ENCODE measurements around the gene DUS2.
A peak's percentile ranks its signal among the peaks of the same experiment; 100 is the strongest.
"Not testable (repeated sequence)": the region's sequence is repeated elsewhere in the genome, so short reads cannot be mapped to it uniquely, and the experiment has no call there.

Gene DUS2

DNA sequence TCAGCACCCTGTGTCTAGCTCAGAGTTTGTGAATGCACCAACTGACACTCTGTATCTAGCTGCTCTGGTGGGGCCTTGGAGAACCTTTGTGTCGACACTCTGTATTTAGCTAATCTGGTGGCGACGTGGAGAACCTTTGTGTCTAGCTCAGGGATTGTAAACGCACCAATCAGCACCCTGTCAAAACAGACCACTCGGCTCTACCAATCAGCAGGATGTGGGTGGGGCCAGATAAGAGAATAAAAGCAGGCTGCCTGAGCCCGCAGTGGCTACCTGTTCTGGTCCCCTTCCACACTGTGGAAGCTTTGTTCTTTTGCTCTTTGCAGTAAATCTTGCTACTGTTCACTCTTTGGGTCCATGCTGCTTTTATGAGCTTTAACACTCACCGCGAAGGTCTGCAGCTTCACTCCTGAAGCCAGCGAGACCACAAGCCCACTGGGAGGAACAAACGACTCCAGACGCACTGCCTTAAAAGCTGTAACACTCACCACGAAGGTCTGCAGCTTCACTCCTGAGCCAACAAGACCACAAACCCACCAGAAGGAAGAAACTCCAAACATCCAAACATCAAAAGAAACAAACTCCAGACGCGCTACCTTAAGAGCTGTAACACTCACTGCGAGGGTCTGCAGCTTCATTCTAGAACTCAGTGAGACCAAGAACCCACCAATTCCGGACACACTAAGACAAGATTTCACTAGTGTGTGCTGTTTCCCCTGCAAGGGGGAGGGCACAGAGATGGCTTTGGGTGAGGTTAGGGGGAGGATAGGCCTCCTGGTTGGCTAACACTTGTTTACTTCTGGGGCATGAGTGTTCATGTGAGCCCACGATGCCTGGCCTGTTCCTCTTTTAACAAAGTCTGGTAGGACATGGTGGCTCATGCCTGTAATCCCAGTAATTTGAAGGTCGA, 24.1 kb upstream of the DUS2 start, which contains the start of gene DPEP2:
Gene DPEP2, minus strand, starts transcription at position 706 of the 910 bp plus-strand sequence. CDS start 6,272 bp downstream, outside the sequence.
- DNase-seq (ENCODE audit: low read depth in 3 of 3): not testable (repeated sequence)

DNA sequence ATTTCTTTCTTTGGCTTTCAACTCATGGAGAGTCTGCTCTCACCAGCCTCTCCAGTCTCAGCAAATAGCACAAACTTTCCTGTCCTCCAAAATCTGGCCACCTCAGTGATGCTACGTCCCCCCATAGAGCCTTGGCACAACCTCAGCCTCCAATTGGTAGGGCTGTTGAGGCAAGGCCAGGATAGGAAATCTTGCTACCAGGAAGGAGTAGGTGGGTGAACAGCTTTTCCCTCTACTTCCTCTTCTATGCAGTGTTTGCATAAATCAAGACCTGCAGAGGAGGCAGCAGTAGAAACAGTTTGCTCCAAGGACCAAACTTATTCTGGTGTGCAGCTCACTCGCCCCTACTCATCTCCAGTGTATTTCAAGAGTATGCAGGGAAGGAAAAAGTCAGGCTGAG, 23.1 kb upstream of the DUS2 start:
- DNase-seq (ENCODE audit: low read depth in 3 of 3): no peak

DNA sequence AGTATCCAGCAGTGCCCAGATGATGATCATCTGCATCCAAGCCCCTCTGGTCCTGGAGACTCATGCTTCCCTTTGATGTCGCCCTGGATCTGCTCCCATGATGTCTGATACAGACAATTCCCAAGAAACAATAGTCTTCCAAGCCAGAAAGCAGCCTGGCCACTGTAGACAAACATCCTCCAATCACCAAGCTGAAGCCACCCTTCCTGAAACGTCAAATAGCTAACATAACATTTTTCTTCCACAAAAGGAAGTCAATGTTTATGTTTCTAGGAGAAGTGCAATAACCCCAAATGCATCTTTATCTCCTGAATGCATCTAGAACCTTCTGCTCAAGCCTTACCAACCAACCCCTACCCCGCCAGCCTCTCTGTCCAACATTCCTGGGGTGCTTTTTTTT, 22.6 kb upstream of the DUS2 start:
- no peak for DNase-seq (ENCODE audit: low read depth in 3 of 3)

DNA sequence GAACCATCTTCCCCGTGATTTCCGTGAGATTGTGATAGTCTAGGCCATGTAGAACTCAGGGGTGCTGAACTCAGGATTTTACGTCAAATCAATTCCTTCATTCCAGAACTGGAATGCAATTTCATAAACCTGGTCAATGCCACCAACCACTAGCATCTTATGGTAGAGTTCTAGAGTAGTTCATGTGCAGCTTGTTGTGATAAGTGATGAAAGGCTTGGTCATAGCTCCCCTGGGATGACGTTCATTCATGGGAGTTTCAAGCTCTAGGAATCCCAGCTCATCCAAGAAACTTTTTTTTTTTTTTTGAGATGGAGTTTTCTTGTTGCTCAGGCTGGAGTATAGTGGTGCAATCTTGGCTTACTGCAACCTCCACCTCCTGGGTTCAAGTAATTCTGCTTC, 20.1 kb upstream of the DUS2 start:
- no peak for DNase-seq (ENCODE audit: low read depth in 3 of 3)

DNA sequence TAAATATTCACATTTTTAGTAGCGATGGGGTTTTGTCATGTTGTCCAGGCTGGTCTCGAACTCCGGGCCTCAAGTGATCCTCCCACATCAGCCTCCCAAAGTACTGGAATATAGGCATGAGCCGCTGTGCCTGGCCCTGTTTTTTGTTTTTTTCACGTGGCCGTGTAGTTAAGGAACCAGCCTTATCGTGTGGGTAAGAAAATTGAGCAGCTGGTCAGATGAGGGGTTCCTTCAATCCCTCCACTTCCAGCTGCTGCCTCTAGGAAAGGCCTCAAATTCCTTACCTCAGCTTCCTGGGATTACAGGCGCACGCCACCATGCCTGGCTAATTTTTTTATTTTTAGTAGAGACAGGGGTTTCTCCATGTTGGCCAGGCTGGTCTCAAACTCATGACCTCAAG, 17.9 kb upstream of the DUS2 start:
- DNase-seq (ENCODE audit: low read depth in 3 of 3): no peak

DNA sequence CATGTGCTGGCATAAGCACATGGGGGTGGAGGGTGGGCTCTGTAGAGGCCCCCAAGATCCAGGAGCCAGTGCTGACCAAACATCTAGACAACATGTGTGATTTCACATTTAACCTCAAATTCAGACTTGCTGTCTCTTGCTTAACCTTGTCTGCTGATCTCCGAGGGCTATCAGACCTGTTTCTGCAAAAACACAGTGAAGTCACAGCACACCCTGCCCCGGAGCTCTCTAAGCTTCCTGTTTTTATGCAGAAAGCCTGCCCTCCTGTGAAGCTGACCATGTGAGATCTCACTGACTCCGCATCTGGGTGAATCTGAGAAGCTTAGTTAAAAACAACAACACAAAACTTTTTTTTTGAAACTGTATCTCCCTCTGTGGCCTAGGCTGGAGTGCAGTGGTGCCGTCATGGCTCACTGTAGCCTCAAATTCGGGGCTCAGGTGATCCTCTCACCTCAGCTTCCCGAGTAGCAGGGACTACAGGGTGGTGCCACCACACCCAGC, 17.2 kb upstream of the DUS2 start:
- DNase-seq (ENCODE audit: low read depth in 3 of 3): no peak

DNA sequence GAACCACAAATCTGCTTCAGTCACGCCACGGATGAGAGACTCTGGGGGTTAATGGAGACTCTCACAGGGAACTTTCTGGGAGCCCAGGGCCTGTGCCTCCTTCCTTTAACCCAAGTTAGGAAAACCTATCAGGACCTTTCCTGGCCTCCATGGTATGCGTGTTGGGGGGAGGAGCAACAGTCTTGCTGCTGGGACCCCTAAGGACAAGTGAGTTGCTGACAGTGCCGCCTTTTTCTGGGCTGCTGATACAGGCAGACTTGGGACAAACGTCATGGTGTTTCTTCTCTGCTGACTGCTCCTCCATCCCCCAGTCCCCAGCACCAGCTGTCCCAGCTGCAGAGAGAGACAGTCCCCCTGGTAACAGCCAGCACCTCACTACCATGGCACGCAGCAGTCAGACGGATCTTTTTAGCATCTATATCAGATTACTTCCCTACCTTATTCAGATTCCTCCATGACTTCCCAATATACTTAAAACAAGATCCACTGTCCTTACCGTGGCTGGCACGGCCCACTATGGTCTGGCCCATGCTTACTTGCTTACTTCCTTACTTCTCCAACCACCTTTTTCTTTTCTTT, 13.8 kb upstream of the DUS2 start:
- no peak for DNase-seq (ENCODE audit: low read depth in 3 of 3)

DNA sequence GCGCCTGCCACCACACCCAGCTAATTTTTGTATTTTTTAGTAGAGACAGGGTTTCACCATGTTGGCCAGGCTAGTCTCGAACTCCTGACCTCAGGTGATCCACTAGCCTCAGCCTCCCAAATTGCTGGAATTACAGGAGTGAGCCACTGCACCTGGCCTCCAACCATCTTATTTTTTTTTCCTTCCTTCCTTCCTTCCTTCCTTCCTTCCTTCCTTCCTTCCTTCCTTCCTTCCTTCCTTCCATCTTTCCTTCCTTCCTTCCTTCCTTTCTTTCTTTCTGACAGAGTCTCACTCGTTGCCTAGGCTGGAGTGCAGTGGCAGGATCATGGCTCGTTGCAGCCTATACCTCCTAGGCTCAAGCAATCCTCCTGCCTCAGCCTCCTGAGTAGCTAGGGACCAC, 13.2 kb upstream of the DUS2 start:
- DNase-seq (ENCODE audit: low read depth in 3 of 3): not testable (repeated sequence)

DNA sequence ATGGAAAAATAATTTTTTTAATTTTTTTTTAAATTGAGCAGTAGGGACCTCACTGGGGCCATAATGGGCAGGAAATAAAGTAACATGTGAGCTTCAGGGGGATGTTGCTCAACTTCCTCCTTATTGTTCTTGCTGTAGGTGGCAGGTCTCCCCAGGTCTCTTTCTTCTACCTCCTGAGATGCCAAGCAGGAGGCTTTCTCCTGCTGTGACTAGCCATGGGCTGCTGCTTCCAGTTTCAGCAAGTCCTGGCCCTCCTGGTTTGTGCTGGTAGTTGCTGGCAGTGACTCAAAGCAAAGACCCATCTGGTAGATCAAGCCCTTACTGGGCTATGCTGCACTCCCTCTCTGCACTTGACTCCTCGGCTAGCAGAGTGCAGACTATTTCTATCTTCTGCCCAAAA, 9.6 kb upstream of the DUS2 start:
- DNase-seq (ENCODE audit: low read depth in 3 of 3): no peak

DNA sequence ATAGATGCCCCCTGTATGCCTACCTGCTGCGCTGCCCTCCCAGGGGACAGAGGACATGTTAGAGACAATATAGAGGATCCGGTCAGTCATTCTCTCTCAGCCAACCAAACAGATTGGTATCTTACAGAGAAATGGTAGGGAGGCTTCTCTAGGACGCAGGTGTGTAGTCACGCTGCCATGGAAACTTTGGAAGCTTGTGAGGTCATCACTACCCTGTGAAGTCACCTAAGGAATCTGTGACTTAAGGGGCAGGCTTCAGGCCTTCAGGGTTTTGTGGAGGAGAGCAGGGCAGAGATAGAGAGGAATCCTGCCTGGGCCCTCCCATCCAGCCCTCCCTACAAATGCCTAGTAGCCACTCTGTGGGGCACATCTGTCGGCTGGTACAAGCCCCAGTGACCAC, 7.4 kb upstream of the DUS2 start, which contains the start of gene DPEP2NB:
Gene DPEP2NB, minus strand, starts transcription at position 231 of the 400 bp plus-strand sequence. Its CDS starts 141 bp downstream, at position 90.
- no peak for DNase-seq (ENCODE audit: low read depth in 3 of 3)

DNA sequence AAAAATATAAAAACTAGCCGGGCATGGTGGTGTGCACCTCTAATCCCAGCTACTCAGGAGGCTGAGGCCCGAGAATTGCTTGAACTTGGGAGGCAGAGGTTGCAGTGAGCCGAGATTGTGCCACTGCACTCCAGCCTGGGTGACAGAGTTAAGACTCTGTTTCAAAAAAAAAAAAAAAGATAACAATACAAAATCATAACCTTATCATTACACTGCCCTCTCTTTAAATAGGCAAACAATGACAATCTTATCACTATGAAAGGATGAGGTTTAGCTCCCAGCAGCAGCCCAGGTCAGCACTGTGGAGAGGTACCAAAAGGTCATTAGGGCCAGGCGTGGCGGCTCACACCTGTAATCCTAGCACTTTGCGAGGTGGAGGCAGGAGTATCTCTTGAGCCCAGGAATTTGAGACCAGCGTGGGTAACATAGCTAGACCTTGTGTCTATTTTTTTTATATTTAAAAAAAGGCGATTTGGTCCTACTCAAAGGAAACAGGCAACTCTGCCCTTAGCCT, 3.9 kb upstream of the DUS2 start:
- DNase-seq (ENCODE audit: low read depth in 3 of 3): no peak

DNA sequence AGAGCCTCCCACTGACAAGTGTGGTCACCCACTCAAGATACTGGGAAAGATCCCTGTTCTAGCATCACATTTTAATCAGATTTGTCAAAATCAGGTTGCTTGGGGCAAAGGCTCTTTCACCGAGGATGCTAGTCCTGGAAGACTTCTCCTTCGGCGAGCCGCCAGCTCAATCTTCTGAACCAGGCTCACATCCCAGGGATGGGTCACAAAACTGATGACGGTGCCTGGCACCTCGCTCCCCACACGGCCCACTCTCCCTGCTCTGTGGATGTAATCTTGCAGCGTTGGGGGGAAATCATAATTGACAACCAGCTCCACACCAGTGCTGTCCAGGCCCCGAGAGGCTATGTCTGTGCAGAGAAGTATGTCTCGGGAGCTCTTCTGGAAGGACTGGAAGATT, 1.6 kb upstream of the DUS2 start:
- no peak for DNase-seq (ENCODE audit: low read depth in 3 of 3)

DNA sequence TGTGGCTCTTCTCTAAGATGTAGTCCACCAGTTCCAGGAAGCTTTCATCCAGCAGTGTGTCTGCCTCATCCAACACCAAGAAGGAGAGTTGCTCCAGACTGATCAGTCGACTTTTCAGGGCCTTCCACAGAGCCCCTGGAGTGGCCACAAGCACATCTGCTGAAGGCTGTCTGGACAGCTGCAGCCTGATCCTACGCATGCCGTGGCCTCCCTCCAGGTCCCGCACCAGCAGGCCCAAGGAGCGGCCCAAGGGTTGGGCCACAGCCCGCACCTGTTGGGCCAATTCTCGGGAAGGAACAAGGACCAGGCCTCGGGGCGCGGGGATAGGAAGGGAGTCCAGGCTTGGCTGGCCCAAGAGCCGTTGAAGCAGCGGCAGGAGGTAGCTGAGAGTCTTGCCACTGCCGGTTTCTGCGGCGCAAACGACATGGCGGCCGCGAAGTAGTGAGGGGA, 781 bp upstream of the DUS2 start:
- no peak for DNase-seq (ENCODE audit: low read depth in 3 of 3)

DNA sequence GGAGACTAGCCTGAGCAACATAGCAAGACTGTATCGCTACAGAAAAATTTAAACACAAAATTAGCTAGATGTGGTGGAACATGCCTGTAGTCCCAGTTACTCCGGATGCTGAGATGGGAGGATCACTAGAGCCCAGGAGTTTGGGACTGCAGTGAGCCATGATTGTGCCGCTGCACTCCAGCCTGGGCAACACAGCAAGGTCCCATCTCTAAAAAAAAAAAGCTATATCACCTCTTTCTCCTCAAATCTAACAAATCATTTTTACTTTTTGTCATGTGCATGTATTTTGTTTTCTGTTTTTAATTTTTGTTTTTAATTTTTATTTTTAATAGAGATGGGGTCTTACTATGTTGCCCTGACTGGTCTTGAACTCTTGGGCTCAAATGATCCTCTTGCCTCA, 5.9 kb downstream of the DUS2 start:
- DNase-seq (ENCODE audit: low read depth in 3 of 3): no peak

DNA sequence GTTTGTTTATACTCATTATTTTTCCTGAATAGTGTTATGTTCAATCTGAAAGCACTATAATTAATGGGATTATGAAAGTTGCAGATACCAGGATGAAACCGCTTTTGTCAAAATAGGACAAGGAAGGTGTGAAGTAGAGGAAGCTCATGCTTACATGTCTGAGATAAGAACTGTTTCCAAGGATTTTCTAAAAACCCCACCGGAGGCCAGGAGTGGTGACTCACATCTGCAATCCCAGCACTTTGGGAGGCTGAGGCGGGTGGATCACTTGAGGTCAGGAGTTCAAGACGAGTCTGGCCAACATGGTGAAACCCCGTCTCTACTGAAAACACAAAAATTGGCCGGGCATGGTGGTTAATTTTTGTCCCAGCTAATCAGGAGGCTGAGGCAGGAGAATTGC, 7.0 kb downstream of the DUS2 start:
- DNase-seq (ENCODE audit: low read depth in 3 of 3): not testable (repeated sequence)

DNA sequence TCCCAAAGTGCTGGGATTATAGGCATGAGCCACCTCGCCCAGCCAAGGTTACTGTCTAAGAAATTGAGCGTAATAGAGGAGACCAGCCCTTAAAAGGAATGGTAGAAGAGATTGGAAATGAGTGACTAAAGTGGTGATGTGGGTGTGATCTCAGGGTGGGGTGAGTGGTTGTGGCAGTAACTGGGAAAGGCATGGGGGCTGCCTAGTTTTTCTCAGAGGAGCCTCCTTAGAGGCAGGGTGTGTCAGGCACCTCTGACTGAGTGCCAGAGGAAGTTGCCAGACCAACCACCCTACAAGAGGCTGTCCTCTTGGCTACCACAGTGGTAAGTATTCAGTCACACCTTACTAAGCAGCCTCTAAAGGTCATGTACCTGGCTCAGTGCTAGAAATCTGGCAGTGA, 8.9 kb downstream of the DUS2 start:
- no peak for DNase-seq (ENCODE audit: low read depth in 3 of 3)

DNA sequence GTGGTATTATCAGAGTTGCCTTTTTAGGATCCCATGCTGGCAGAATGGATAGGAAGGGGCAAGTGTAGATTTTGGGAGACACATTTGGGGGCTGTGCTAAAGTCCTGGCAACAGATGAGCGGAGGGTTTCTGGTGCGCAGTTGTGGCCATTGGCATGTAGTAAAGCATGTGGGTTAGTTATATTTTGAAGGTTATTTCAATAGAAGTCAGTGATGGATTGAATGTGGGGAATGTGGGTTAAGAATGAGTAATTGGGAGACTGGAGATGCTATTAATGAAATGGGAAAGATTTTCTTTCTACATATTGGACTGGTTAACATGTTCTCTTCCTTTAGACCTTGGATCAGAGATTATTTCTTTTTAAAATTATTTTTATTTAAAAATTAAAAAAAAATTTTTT, 10.0 kb downstream of the DUS2 start:
- DNase-seq (ENCODE audit: low read depth in 3 of 3): no peak

DNA sequence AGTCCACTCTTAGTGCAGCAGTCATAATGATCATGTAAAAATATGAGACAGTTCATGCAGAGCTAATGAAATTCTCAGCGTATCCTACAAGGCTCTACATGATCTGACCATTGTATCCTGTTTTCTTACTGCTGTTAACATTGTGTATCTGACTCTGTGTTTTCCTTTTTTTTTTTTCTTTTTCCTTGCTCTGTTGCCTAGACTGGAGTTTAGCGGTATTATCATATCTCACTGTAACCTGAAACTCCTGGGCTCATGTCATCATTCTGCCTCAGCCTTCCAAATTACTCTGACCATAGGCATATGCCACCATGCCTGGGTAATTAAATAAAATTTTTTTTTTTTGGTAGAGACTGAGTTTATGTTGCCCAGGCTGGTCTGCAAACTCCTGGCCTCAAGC, 12.1 kb downstream of the DUS2 start:
- no peak for DNase-seq (ENCODE audit: low read depth in 3 of 3)

DNA sequence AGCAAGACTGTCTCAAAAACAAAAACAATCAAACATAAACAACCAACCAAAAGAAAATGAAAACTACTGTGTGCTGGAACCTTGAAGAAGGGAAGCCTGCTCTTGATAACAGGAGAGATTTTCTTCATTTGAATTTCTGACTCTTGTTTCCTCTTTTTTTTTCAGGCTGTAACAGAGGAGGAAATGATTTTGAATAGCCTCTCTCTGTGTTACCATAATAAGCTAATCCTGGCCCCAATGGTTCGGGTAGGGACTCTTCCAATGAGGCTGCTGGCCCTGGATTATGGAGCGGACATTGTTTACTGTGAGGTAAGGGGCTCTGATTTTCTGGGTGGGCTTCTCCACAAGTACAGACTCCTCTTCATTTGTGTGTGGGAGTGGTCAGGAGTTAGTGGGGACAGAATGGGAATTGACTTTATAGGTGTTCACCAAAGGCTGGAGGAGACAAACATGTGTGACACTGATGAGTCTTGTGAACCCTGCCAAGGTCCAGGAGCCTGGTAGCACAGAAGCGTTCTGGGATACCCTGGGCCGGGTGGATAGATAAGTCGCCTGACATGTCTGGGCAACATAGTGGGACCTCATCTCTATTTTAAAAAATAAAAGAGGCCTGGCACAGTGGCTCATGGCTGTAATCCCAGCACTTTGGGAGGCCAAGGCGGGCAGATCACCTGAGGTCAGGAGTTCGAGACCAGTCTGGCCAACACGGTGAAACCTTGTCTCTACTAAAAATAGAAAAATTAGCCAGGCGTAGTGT, 14.9 kb downstream of the DUS2 start:
- no peak for DNase-seq (ENCODE audit: low read depth in 3 of 3)

DNA sequence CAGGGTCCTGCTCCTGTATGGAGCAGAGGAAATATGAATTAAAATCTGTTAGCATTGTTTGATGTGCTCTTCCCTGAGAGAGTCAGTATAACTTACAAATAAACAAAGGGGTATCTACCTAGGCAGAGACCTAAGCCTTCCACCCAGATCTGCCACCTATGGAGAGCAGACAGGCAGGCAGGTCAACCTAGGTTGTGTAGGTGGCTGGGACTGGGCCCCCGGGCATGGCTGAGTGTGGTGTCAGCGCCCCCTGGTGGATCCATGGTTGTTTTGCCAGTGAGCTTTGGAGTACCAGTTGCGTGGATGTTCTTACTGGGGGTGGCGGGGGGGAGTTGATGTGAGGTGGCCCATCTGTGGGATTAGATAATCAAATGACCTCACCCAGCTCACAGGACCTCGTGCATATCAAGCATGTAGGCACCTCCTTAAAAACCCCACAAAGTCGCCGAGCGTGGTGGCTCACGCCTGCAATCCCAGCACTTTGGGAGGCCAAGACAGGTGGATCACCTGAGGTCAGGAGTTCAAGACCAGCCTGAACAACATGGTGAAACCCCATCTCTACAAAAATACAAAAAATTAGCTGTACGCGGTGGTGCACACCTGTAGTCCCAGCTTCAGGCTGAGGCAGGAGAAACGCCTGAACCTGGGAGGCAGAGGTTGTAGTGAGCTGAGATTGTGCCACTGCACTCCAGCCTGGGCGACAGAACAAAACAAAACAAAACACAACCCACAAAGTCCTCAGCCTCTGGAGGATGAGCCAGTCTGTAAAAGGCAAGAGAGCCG, 17.6 kb downstream of the DUS2 start:
- peak; percentile 78 to 88 (median 82) for DNase-seq (ENCODE audit: low read depth in 3 of 3)

DNA sequence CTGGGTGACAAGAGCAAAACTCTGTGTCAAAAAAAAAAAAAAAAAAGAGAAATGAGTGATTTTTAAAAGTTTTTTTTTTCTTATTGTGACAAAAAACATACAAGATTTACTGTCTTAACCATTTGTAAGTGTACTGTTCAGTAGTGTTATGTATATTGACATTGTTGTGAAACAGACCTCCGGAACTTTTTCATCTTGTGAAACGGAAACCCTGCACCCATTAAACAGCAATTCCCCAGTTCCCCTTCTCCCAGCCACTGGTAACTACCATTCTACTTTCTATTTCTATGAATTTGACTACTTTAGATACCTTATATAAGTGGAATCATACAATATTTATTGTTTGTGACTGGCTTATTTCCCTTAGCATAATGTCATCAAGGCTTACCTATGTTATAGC, 18.7 kb downstream of the DUS2 start:
- DNase-seq (ENCODE audit: low read depth in 3 of 3): no peak
